Mesodermal cell (in vitro differentiated cells): ENCODE results near the gene NCAM2.

Experiments
- H3K27ac ChIP-seq: 2 replicates; pipeline ENCODE4 v1.7.0; 2013; ENCODE audit warnings: mild to moderate bottlenecking, low read depth, low read length, moderate library complexity; ENCODE audit not compliant: severe bottlenecking
- H3K36me3 ChIP-seq: 2 replicates; pipeline ENCODE4 v1.7.1; 2013; ENCODE audit warnings: mild to moderate bottlenecking, low read length, moderate library complexity; ENCODE audit not compliant: control insufficient read depth, insufficient read depth
- H3K4me1 ChIP-seq: one replicate; pipeline ENCODE4 v1.7.1; 2013; ENCODE audit warnings: mild to moderate bottlenecking, low read length; ENCODE audit not compliant: insufficient read depth, control insufficient read depth, poor library complexity, severe bottlenecking
- H3K4me3 ChIP-seq: 2 replicates; pipeline ENCODE4 v1.7.0; 2013; ENCODE audit warnings: low read length, control low read depth, mild to moderate bottlenecking; ENCODE audit not compliant: insufficient read depth, poor library complexity, severe bottlenecking; ENCODE audit errors: extremely low read depth
- H3K9me3 ChIP-seq: 2 replicates; pipeline ENCODE4 v1.7.1; 2013; ENCODE audit warnings: mild to moderate bottlenecking, low read length, moderate library complexity; ENCODE audit not compliant: control insufficient read depth
- WGBS, 2 experiments: methylation state at CpG; one replicate each; pipeline ENCODE4 v1.1.5; 2013; ENCODE audit warnings: missing lambda C conversion rate in 2 of 2; ENCODE audit not compliant: insufficient coverage in 2 of 2; 5-methylcytosine and 5-hydroxymethylcytosine counted together

Gene NCAM2

DNA sequence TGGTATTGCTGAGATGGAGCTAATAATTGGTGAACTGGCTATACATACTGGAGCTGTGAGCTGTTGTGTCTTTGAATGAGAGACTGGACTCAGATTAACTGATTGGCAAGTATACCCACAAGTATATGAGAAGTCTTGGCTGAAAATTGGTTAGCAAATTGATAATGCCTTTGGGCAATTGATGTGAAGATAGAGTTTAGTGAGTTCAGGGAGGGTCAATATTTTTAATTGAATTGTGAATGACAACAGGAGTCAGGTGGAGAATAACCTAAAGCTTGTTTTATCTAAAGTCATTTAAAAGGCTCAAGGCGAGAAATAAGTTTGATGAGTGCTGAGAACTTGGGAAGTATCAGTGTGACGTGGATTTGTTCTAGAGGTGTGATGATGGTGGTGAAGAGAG lies 27.5 kb downstream of the NCAM2 start:
- WGBS, 2 experiments, result 93 to 95% methylated on average over 2 of the region's 2 CpGs
- Histone ChIP-seq H3K4me3 (no peak overlapping the region), H3K27ac (no peak overlapping the region), H3K4me1 (no peaks in the 10 kb centered on the region), H3K36me3 (no peaks in the 10 kb centered on the region), H3K9me3 (no peaks in the 10 kb centered on the region)

- H3K27ac ChIP-seq, result no peak overlapping the region
- WGBS, 2 experiments, result 100% methylated on average over 1 of the region's 5 CpGs
- H3K4me1 ChIP-seq, result no peaks in the 10 kb centered on the region
- no peaks in the 10 kb centered on the region for H3K9me3 ChIP-seq
- H3K36me3 ChIP-seq, result no peaks in the 10 kb centered on the region
- H3K4me3 ChIP-seq, result no peak overlapping the region
Observed at GRCh38 chr21:21028275-21028820, 30.1 kb downstream of the NCAM2 start.

GRCh38 chr21:21029164-21029563 lies 31.0 kb downstream of the NCAM2 start:
- H3K36me3 ChIP-seq, result no peaks in the 10 kb centered on the region
- no peaks in the 10 kb centered on the region for H3K9me3 ChIP-seq
- no peak overlapping the region for H3K4me3 ChIP-seq
- WGBS, 2 experiments, result 50% methylated on average over 1 of the region's 2 CpGs
- no peaks in the 10 kb centered on the region for H3K4me1 ChIP-seq
- H3K27ac ChIP-seq, result no peak overlapping the region

DNA sequence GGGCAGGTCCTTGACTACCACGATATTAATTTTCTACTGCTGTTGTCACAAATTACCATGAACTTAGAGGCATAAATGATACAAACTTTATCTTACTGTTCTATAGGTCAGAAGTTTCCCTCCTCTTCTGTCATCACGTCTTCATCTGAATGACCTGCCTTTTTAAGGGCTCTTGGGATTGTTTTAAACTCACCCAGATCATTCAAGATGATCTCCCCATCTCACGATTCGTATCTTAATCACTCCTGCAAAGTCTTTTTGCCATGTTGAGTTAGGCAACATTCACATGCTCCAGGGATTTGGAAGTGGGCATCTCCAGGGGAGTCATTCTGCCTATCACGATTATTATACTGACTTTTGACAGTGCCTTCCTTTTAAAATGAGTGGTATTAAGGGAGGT lies 32.1 kb downstream of the NCAM2 start:
- Histone ChIP-seq H3K36me3 (no peaks in the 10 kb centered on the region), H3K4me1 (no peaks in the 10 kb centered on the region), H3K27ac (no peak overlapping the region), H3K4me3 (no peak overlapping the region), H3K9me3 (no peaks in the 10 kb centered on the region)
- 90 to 98% methylated on average over 3 to 5 of the region's 5 CpGs for WGBS, 2 experiments

DNA sequence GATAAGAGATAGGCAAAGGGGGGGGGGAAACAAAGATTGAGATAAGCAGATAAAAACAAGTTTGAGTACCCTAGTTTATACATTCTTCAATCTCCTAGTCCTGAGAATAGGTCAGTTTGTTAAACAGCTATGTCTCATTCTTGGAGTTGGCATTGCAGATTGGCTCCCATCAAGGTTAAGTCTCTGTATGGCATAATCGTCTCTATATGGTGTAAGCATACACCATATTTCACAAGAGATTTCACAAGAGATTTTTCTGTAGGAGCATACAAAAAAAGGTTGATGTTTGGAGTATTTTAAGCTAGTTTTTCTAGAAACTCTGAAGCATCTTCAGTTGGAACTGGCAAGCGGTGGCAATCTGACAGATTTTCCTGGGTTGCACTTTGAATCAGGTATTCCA lies 35.8 kb downstream of the NCAM2 start:
- Histone ChIP-seq H3K4me3 (no peak overlapping the region), H3K27ac (no peak overlapping the region), H3K36me3 (no peaks in the 10 kb centered on the region), H3K9me3 (no peaks in the 10 kb centered on the region), H3K4me1 (no peaks in the 10 kb centered on the region)
- 100% methylated on average over 1 of the region's 2 CpGs for WGBS, 2 experiments

DNA sequence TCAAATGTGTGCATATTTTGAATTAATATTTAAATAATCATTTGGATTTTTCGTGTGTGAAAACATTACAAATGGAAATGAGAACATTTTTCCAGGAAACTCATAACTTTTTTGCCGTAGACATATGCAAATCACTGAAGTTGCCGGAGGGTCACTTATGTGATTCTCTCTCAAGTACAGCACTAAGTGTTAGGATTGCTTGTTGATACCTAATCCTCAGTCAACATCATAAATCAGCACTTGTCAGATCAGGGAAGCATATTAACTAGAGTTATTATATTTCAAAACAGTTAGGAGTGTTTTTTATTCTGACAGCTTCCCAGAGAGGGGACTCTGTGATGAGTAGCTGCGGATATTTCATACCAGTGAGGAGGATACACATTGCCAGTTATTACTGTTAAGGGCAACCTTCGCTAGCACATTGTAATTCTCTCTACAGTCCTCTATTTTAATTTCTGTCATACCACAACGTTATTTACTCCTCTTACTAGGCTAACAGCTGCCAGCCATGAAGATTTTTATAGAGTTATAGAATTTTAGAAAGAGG lies 41.5 kb downstream of the NCAM2 start:
- H3K4me1 ChIP-seq, result no peaks in the 10 kb centered on the region
- no peaks in the 10 kb centered on the region for H3K9me3 ChIP-seq
- H3K4me3 ChIP-seq, result no peak overlapping the region
- H3K36me3 ChIP-seq, result no peaks in the 10 kb centered on the region
- WGBS, 2 experiments, result no CpG with 5 or more reads among the region's 6 CpGs
- H3K27ac ChIP-seq, result no peak overlapping the region

DNA sequence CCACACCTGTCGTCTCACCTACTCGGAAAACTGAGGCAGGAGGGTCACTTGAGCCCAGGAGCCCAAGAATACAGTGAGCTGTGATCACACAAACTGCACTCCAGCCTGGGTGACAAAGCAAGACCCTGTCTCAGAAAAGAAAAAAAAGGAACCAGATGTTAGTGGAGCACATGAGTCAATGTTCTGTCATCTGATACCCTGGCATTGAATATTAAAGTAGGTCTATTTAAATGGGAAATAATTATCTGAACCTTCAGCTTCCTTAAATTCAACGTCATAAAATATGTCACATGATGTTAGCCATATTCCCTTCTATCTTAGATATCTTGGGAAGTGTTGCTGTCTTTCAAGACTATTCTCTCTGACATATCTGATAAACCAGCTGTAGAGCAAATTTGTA lies 47.3 kb downstream of the NCAM2 start:
- H3K27ac ChIP-seq, result no peak overlapping the region
- H3K36me3 ChIP-seq, result no peaks in the 10 kb centered on the region
- no peak overlapping the region for H3K4me3 ChIP-seq
- H3K4me1 ChIP-seq, result no peaks in the 10 kb centered on the region
- H3K9me3 ChIP-seq, result no peaks in the 10 kb centered on the region
- WGBS, 2 experiments, result 83 to 95% methylated on average over 1 to 2 of the region's 3 CpGs

GRCh38 chr21:21046063-21046462 lies 47.9 kb downstream of the NCAM2 start:
- WGBS, 2 experiments, result no CpG with 5 or more reads among the region's 2 CpGs
- H3K4me1 ChIP-seq, result no peaks in the 10 kb centered on the region
- H3K36me3 ChIP-seq, result no peaks in the 10 kb centered on the region
- no peak overlapping the region for H3K27ac ChIP-seq
- no peaks in the 10 kb centered on the region for H3K9me3 ChIP-seq
- no peak overlapping the region for H3K4me3 ChIP-seq

- Histone ChIP-seq H3K9me3 (no peaks in the 10 kb centered on the region), H3K36me3 (no peaks in the 10 kb centered on the region), H3K4me1 (no peaks in the 10 kb centered on the region), H3K27ac (no peak overlapping the region), H3K4me3 (no peak overlapping the region)
- WGBS, 2 experiments, result 0% methylated on average over 1 of the region's 4 CpGs; no CpG with 5 or more reads in 1 of the 2 experiments
Observed at GRCh38 chr21:21051109-21052055, 53.2 kb downstream of the NCAM2 start.

DNA sequence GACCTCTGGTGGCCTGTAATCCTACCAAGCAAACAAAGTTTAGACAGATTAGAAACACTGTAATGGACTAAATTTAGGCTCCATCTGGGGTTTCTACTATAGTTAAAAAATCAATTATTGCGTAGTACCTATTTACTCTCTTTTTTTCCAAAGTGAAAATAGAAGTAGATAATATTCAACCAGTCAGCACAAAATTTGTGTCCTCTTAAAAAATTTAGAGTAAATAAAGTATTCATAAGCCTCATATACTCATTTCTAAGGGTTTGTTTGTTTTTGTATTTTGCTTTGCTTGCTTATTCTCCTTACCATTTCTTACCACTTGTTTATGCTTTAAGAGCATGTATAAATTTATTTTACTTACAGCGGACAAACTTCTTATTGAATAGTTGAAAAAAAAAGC lies 54.5 kb downstream of the NCAM2 start:
- H3K9me3 ChIP-seq, result no peaks in the 10 kb centered on the region
- H3K36me3 ChIP-seq, result no peaks in the 10 kb centered on the region
- H3K27ac ChIP-seq, result no peak overlapping the region
- no peaks in the 10 kb centered on the region for H3K4me1 ChIP-seq
- no CpG with 5 or more reads among the region's 2 CpGs for WGBS, 2 experiments
- no peak overlapping the region for H3K4me3 ChIP-seq
